Germinal center (tissue), 1 donor: ENCODE data around the gene GOLGA3.
"Not testable (repeated sequence)": the region's sequence is repeated elsewhere in the genome, so short reads cannot be mapped to it uniquely, and the experiment has no call there.

Experiments
- DNase-seq: peaks from one replicate; pipeline ENCODE4 v3.0.0; 2012; ENCODE audit warnings: mixed read lengths, low spot score

The GOLGA3 gene

DNA sequence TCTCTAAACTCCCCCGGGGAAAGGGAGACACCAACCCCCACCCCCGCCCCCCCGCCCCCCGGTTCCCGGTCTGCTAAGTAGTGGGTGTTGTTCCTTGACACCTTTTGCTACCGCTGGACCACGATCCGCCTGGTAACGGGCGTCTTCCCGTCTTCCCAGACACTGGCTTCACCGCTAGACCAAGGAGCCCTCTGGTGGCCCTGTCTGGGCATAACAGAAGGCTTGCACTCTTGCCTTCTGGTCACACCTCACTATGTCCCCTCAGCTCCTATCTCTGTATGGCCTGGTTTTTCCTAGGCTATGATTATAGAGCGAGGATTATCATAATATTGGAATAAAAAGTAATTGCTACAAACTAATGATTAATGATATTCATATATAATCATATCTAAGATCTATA lies 19.3 kb downstream of the GOLGA3 start:
- not testable (repeated sequence) for DNase-seq

DNA sequence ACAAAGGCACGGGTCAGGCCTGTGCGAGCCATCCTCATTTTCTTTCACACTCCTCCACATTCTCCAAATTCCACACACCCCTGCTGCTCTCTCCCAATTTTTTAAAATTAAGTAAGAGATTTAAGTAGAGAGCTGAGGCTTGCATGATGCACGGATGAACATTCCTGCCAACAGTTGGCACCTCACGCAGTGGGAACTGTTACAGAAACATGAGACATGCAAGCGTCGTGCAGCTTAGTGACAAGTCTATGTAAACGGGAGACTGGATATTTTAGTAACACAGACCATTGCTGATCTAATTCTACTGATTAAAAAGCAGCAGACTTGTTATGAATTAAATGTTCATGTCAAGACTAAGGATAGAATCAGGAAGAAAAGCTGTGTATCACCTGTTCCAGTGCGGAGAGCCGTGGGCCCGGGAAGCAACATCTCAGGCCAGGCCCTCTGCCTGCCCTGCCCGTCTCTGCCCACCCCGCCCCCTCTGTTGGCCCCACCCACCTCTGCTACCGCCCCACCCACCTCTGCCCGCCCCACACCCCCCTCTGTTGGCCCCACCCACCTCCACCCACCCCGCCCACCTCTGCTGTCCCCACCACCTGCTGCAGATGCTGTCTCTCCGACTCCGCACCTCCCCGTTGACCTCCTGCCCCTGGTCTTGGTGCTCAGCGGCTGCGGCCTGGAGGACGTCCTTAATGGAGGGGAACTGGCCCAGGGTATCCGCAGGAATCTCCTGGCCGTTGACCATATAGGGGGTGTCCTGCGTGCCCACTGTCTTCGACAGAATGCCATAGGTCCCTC lies 21.2 kb downstream of the GOLGA3 start:
- no peak for DNase-seq

DNA sequence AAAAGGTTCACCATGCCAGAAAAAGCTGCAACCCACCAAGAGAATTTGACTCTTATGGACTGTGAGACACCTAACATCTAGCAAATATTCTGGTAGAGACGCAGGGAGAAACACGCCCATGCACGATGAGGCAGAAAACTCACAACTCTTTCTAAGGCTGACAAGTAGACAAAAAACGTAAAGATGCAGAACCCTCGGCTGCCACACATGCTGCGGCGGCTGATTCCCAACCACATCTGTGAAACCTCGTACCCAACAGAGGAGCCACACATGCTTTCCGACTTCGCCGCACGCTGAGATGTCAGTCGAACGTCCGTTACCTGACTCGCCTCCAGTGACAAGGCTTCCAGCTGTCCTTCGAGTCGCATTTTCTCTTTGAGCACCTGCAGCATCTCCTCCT lies 21.8 kb downstream of the GOLGA3 start:
- DNase-seq = no peak

DNA sequence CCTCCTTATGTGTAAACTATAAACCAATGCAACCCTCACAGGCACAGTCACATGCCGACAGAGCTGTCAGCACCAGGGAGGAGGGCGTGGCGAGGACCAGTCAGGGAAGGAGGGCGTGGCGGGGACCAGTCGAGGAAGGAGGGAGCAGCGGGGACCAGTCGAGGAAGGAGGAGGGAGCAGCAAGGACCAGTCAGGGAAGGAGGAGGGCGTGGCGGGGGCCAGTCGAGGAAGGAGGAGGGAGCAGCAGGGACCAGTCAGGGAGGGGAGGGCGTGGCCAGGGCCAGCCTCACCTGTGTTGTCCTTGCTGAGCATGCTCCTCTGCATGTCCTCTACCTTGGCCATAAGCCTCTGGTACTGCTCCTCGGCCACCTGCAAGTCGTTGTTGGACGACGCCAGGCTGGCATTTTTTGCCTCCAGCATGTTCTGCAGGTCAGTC lies 24.2 kb downstream of the GOLGA3 start:
- no peak for DNase-seq

DNA sequence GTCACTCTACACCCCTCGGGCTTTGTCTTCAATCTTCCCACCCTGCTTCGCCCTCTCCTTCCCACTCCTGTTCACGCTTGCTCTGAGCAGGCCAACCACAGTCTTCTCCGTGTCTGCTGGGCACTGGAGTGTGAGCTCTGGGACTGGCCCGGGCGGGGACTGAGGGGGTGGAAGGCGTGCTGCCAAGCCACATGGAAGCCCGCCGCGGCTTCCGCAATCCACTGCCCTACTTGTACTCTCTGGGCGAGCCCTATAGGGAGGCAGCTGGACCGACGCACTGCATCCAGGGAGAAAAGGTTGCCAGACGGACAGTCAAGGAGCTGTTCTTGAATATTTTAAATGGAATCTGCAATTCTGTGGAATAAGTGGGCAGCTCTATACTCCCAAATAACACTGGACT lies 24.8 kb downstream of the GOLGA3 start:
- no peak for DNase-seq

DNA sequence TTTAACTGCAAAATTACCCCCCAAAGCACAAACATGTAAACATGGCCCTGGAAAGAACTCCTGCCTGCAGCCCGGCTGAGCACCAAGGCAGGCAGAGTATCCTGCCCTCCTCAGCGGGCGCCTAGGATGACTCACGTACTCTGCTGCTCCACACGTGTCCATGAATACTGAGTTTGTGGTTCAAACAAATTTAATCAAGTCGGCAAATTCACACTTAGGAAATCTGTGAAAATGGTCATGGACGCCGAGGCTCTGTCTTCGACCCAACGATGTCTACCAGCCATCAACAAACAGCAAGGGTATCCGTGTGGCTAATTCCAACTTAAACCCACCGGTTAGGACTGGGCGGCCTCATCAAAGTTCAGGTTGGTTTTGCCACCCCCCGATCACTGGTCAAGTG lies 25.5 kb downstream of the GOLGA3 start:
- DNase-seq = no peak

DNA sequence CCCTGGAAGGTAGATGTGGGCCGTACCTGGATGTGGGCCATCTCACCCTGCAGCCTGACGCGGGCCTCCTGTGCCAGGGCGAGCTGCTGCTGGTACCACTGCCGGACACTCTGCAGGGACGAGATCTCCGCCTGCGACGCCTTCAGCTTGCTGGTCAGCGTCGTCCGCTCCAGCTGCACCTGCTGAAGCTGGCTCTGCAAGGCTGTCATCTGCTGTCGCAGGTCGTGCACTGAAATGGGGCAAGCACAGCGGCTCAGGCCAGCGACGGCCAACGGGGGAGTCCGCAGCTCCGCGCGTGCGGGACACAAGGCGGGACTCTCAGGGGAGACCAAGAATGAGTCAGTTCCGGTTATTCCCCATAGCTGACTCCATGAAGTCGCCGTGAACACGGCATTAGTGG lies 26.9 kb downstream of the GOLGA3 start:
- no peak for DNase-seq

DNA sequence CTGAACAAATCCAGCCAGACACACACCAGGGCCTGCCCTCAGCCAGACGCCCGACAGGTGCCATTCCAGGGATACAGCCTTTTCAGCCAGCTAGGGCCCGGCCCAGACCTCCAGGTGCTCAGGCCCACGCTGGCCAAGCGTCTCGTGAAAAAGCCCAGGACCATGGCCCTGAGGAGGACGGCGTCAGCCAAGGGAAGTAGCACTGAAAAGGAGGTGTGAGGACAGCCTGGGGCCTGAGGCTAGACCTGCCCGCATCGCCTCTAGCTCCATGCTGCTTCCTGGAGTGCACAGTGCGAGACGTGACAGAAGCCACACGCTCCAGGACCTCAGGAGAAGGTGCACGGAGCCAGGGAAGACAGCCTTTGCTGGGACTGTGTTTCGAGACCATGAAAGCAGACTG lies 29.8 kb downstream of the GOLGA3 start:
- no peak for DNase-seq

DNA sequence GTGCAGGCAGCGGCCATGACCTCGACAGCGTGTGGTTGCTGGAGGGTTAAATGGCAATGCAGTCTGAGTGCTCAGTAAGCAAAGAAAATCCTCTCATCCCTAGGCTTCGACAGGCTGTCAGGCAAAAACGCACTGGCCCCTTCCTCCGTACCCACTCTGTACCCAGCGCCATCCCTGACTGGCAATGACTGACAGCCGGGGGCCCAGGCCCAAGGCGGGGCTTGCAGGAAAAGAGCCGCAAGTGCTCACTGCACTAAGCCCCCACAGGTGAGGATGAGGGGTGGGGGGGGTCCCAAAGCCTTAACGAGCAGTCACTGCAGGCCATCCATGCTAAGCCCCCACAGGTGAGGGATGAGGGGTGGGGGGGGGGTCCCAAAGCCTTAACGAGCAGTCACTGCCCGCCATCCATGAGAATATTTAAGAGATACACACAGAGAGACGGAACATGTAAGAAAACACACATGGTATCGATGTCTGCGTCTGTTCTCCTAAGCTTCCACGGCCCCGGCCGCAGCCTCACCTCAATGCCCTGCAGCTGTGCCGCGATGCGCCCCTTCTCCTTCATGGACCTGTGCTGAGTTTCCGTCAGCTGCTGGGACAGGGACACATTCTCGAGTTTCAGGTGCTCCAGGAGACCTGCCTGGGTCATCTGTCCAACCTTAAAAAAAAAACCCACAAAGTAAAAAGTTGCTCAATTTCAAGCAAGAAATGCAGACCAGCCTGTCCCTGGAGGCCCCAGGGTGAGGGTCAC lies 30.7 kb downstream of the GOLGA3 start:
- no peak for DNase-seq

DNA sequence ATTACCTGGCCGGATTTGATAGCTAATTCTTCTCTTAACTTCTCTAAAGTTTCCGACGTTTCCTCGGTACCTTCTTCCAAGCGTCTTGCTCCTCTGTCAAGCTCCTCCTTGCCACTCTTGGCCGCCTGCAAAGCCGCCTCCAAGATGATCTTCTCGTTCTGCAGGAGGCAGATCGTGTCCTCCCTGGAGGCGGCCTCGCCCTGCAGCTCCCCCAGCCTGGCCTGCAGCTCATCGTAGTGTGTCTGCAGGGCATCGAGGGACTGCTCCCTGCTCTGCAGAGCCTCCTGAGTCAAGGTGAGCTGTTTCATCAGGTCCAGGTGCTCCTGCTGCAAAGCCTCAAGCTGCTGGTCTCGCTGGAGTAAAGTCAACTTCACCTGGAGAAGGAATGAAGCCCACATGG lies 32.8 kb downstream of the GOLGA3 start:
- DNase-seq = no peak

DNA sequence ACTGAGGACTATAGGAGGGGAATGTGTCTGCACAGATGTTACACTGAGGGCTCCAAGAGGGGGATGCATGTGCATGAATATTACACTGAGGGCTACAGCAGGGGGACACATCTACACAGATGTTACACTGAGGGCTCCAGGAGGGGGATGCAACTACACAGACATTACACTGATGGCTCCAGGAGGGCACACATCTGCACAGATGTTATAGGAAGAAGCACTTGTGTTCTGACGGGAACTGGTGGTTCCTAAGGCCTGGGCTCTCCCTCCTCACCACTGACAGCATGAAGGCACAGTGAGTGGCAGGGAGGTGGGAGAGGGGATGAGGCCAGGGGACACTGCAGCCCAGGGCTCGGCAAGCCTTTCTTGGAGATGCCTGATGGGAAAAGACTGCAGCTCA lies 36.7 kb downstream of the GOLGA3 start:
- not testable (repeated sequence) for DNase-seq

DNA sequence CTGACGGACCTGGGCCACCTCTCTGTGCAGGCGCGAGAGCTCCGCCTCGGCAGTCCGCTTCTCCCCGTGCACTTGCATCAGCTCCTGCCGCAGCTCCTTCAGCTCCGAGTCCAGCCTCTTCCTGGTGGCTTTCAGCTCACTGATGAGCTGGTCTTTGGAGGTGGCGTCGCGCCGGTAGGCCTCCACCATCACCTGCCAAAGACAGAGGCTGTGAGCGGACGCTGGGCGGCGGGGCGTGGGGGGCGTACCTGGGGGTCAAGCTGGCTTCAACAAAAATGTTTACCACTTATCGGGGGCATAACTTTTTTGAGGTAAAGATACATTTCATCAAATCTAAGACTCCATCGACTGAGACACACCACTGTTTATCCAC lies 39.6 kb downstream of the GOLGA3 start:
- DNase-seq = no peak

DNA sequence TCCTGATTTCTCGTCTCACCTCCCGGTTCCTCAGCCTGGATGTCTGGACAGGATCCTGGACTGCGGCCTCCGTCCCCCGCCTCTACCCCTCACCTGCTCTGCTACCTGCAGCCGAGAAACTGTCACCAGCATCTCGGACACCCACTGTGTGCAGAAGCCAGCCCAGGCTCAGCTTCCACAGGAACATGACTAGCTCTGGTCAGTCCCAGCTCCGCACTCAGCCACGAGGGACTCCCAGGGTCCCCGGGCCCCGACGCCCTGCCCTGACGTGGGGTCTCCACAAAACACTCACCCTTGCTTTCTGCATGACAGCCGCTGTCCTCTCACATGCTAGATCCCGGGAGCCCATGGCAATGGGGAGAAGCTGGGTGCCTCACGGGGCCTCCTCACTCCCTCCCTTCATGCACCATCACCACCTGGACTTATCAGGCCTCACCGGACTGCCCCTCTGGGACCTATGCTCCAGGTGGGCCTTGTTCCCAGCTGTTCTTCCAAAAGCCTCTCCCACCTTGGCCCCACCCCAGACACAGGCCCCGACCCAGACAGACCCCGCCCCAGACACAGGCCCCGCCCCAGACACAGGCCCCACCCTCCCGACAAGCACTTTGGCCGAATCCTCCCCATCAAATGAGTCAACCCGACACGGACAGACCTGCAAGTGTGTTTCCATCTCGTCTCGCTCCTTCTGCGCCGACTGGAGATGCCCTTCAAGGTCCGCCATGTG lies 40.1 kb downstream of the GOLGA3 start:
- DNase-seq = no peak

DNA sequence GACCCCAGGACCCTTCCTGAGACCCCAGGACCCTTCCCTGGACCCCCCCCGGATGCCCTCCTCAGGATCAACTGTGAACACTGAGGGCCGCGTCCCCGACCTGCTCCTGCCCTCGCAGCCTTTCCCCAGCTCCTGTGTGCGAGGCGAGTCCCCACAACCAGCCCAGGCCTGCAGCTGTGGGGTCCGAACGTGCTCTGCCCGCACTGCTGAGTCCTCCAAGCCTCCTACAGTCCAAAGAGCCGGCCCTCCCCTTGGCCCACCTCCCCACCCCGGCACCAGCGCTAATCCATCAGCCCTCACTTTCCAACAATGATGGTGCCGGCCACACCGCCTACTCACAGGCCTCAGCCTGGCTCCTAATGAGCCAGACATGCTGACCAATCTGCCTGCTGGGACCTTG lies 40.8 kb downstream of the GOLGA3 start:
- DNase-seq = no peak

DNA sequence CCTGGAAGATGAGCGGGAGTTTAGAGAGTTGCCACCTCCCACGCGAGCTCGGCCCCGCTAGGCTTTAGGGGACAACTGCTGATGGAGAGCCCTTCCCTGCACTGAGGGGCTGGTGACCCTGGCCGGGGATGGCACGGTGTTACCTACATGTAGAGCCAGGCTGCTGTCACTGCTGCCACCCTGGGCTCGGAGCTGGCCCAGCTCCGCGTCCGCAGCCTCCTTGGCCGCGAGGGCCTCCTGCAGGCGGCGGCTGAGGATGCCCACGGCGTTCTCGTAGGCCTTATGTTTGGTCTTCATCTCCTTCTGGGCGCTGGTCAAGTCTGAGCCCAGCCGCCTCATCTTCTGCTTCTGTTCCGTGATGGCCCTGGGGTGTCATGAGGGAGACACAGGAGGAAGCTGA lies 42.5 kb downstream of the GOLGA3 start:
- DNase-seq = no peak

DNA sequence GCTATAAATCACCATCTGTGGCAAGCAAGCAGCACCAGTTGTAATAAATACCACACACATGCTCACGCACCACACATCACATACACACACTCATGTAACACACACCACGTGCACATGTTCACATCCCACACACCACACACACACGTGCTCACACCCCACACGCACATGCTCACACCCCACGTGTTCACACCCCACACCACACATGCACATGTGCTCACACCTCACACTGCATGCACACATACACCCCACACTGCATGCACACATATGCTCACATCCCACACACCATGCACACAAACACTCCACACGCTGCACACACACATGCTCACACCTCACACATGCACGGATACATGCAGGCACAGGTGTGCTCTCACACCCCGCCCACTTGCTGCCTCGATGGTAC lies 44.1 kb downstream of the GOLGA3 start:
- DNase-seq = no peak

DNA sequence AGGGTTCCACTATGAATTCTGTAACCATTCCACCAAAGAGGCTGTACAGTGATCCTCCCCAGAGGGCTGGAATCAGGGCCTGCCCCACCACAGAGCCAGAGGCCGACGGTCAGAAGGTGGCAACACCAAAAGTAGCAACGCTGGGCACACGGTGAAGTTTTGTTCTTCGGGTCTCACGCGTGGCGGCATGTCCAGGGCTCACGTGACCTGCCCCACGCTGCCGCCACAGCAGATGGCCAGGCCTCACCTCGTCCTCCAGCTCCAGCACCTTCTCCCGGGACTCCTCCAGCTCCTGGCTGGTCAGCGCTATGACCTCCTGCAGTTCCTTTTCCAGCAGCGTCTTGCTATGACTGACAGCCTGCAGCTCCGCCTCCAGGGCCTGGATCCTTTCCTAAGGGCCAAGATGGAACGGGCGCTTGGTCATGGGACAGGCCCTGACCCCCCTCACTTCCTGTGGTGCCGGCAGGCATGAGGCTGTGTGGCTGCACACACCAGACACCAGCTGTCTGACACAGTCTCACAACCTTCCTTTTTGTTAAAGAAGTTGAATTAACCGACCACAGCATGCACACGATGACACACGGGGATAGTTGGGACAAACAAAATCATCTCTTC lies 44.6 kb downstream of the GOLGA3 start:
- no peak for DNase-seq

DNA sequence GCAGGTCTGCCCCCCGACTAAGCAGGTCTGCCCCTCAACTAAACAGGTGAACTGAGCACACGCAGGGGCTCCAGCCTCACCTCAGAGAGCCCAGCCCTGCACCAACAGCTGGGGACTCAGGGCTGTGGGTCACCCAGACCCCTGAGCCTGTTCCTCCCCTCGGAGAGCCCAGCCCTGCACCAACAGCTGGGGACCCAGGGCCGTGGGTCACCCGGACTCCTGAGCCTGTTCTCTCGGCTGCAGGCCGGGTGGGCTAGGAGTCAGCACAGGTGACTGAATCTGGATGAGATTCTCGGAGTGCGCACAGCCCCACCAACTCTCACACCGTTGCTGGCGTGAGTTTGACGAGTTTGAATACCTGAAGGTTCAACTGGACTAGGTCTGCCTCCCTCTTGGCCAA lies 46.7 kb downstream of the GOLGA3 start:
- no peak for DNase-seq

DNA sequence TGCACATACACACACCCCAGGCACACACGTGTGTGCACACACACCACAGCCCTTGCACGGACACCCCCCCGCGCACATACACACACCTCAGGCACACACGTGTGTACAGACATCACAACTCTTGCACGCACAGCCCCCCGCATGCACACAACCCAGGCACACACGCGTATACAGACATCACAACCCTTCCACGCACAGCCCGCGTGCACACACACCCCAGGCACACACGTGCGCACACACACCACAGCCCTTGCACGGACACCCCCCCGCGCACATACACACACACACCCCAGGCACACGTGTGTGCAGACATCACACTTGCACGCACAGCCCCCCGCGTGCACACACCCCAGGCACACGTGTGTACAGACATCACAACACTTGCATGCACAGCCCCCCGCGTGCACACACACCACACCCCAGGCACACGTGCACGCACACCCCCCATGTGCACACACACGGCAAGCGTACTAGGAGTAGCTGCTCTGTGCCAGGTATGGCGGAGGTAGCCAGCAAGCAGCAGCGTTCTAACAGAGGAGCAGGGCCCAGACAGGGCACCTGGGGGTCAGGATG lies 48.8 kb downstream of the GOLGA3 start:
- no peak for DNase-seq

DNA sequence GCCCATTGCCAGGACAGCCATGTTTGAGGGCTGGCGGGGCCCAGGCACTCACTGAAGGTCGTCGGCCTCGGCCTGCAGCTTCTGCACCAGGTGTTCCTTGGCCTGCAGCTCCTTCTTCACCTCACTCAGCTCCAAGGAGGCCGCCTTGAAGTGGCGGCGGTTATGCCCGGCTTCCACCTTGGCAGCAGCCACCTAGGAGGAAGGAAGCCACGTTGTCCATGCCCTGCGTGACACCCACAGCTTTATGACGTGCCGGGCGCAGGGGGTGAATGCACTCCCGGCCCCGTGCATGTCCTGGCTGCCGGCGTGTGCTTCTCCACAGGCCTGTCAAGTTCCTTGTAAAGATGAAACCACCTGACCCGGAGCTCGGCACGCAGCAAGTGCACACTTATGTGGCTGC lies 51.1 kb downstream of the GOLGA3 start:
- DNase-seq = no peak

DNA sequence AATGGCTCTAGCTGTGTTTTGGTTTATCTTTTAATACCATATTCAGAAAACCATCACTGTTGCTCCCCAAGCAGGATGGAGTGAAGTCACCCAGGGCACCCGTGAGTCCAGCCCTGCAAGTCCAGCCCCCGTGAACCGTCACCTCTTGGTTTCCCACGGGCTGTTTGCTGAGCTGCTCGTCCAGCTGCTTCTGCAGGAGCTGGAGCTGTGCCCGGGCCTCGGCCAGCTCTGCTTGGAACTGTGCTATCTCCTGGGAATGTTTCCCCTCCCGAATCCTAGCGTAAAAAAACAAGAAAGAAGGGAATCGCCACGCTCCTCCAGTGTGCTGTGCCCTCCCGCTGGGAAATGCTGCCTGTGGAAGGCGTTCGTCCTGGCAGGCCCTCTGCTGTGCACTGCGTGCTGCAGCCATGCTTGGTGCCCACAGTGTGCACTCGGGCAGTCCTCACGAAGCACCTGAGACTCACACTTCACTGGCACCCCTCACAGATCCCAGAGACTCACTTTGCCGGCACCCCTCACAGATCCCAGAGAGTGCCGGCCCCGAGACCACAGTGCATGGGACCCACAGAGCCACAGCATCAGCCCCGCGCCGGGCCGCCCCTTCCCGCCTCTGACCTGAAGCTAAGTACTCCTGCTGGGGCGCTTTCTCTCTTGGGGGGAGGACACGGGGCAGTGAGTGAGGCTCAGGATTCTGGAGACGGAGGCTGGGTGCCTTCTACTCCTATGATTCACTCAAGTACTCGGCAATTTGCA lies 51.7 kb downstream of the GOLGA3 start:
- no peak for DNase-seq
